ENCODE results near the gene THSD1. TPM values are rescaled to one million over a fixed set of nuclear protein-coding genes. Genes with fewer than 3 reads are reported as not detected.
A peak's percentile ranks its signal among the peaks of the same experiment; 100 is the strongest.
"Not testable (repeated sequence)": the region's sequence is repeated elsewhere in the genome, so short reads cannot be mapped to it uniquely, and the experiment has no call there.

The THSD1 gene
- total and polyA plus RNA-seq, 2 donors (not counting 1 experiment from before 2014, with no cell fraction given): 5.2 to 9.1 TPM

- H3K36me3 ChIP-seq (ENCODE audit: control insufficient read depth, insufficient read depth, low read length): no peaks in the 10 kb centered on the region
- H4K20me1 ChIP-seq (ENCODE audit: control insufficient read depth, extremely low read depth, insufficient read depth, low read length): no peaks in the 10 kb centered on the region
- peak overlapping the region; percentile 71 for H3K27ac ChIP-seq (ENCODE audit: insufficient read depth, low read length)
- no peak overlapping the region for H2AFZ ChIP-seq (ENCODE audit: low read length)
- H3K79me2 ChIP-seq (ENCODE audit: control insufficient read depth, insufficient read depth, low read length): no peaks in the 10 kb centered on the region
- no peak for DNase-seq (ENCODE audit: low read depth in 2 of 2)
- H3K9me3 ChIP-seq (ENCODE audit: control insufficient read depth, insufficient read depth, low read depth, low read length): no peaks in the 10 kb centered on the region
- H3K4me3 ChIP-seq (replicated peaks in 1 of 4; ENCODE audit: control extremely low read depth in 1 of 4, insufficient read depth in 1 of 4, low read depth in 3 of 4, low read length in 4 of 4): no peak overlapping the region
- peak overlapping the region; percentile 9 for H3K4me2 ChIP-seq (ENCODE audit: extremely low read depth, insufficient read depth, low read length)
- H3K27me3 ChIP-seq (ENCODE audit: control insufficient read depth, insufficient read depth, low read length): no peaks in the 10 kb centered on the region
- peaks cover 13% of the 10 kb centered on the region for H3K4me1 ChIP-seq (ENCODE audit: control insufficient read depth, extremely low read depth, insufficient read depth, low read length)
- TF ChIP-seq CTCF (conservative IDR thresholded peaks at IDR 0.05 in 1 of 2, IDR thresholded peaks at IDR 0.05 in 1 of 2; ENCODE audit: low read depth in 1 of 2, low read length in 2 of 2) (no peak), EZH2 (IDR thresholded peaks at IDR 0.05; ENCODE audit: low read length, missing control alignments) (no peak)
- no peak overlapping the region for H3K9ac ChIP-seq (ENCODE audit: insufficient read depth, low read length)
Measured at GRCh38 chr13:52412128-52412527, 6.2 kb upstream of the THSD1 start.

GRCh38 chr13:52411629-52412028 lies 5.7 kb upstream of the THSD1 start:
- TF ChIP-seq EZH2 (IDR thresholded peaks at IDR 0.05; ENCODE audit: low read length, missing control alignments) (no peak), CTCF (conservative IDR thresholded peaks at IDR 0.05 in 1 of 2, IDR thresholded peaks at IDR 0.05 in 1 of 2; ENCODE audit: low read depth in 1 of 2, low read length in 2 of 2) (no peak)
- Histone ChIP-seq H2AFZ (ENCODE audit: low read length) (no peak overlapping the region), H3K27ac (ENCODE audit: insufficient read depth, low read length) (peak overlapping the region; percentile 71), H4K20me1 (ENCODE audit: control insufficient read depth, extremely low read depth, insufficient read depth, low read length) (no peaks in the 10 kb centered on the region), H3K4me2 (ENCODE audit: extremely low read depth, insufficient read depth, low read length) (peak overlapping the region; percentile 32), H3K79me2 (ENCODE audit: control insufficient read depth, insufficient read depth, low read length) (no peaks in the 10 kb centered on the region), H3K36me3 (ENCODE audit: control insufficient read depth, insufficient read depth, low read length) (no peaks in the 10 kb centered on the region), H3K27me3 (ENCODE audit: control insufficient read depth, insufficient read depth, low read length) (no peaks in the 10 kb centered on the region), H3K4me1 (ENCODE audit: control insufficient read depth, extremely low read depth, insufficient read depth, low read length) (peaks cover 13% of the 10 kb centered on the region), H3K9me3 (ENCODE audit: control insufficient read depth, insufficient read depth, low read depth, low read length) (no peaks in the 10 kb centered on the region), H3K9ac (ENCODE audit: insufficient read depth, low read length) (no peak overlapping the region), H3K4me3 (replicated peaks in 1 of 4; ENCODE audit: control extremely low read depth in 1 of 4, insufficient read depth in 1 of 4, low read depth in 3 of 4, low read length in 4 of 4) (no peak overlapping the region)
- peak; percentile 49 to 92 for DNase-seq (ENCODE audit: low read depth in 2 of 2)

- not testable (repeated sequence) for H3K4me2 ChIP-seq (ENCODE audit: extremely low read depth, insufficient read depth, low read length); H3K9me3 ChIP-seq (ENCODE audit: control insufficient read depth, insufficient read depth, low read depth, low read length)
Measured at GRCh38 chr13:52408071-52408658, 2.2 kb upstream of the THSD1 start.

GRCh38 chr13:52407436-52407835 lies 1.5 kb upstream of the THSD1 start:
- not testable (repeated sequence) for H2AFZ ChIP-seq (ENCODE audit: low read length); H3K79me2 ChIP-seq (ENCODE audit: control insufficient read depth, insufficient read depth, low read length); H3K27ac ChIP-seq (ENCODE audit: insufficient read depth, low read length); H4K20me1 ChIP-seq (ENCODE audit: control insufficient read depth, extremely low read depth, insufficient read depth, low read length); H3K4me1 ChIP-seq (ENCODE audit: control insufficient read depth, extremely low read depth, insufficient read depth, low read length); H3K36me3 ChIP-seq (ENCODE audit: control insufficient read depth, insufficient read depth, low read length); DNase-seq (ENCODE audit: low read depth in 2 of 2); H3K4me2 ChIP-seq (ENCODE audit: extremely low read depth, insufficient read depth, low read length); H3K27me3 ChIP-seq (ENCODE audit: control insufficient read depth, insufficient read depth, low read length); H3K4me3 ChIP-seq (replicated peaks in 1 of 4; ENCODE audit: control extremely low read depth in 1 of 4, insufficient read depth in 1 of 4, low read depth in 3 of 4, low read length in 4 of 4); H3K9me3 ChIP-seq (ENCODE audit: control insufficient read depth, insufficient read depth, low read depth, low read length); H3K9ac ChIP-seq (ENCODE audit: insufficient read depth, low read length)

More at GRCh38 chr13:52408071-52408658, 2.2 kb upstream of the THSD1 start:
- not testable (repeated sequence) for H3K9ac ChIP-seq (ENCODE audit: insufficient read depth, low read length); H3K27me3 ChIP-seq (ENCODE audit: control insufficient read depth, insufficient read depth, low read length); H3K4me3 ChIP-seq (replicated peaks in 1 of 4; ENCODE audit: control extremely low read depth in 1 of 4, insufficient read depth in 1 of 4, low read depth in 3 of 4, low read length in 4 of 4); H3K36me3 ChIP-seq (ENCODE audit: control insufficient read depth, insufficient read depth, low read length); H3K27ac ChIP-seq (ENCODE audit: insufficient read depth, low read length); DNase-seq (ENCODE audit: low read depth in 2 of 2); H2AFZ ChIP-seq (ENCODE audit: low read length); H4K20me1 ChIP-seq (ENCODE audit: control insufficient read depth, extremely low read depth, insufficient read depth, low read length); H3K4me1 ChIP-seq (ENCODE audit: control insufficient read depth, extremely low read depth, insufficient read depth, low read length); H3K79me2 ChIP-seq (ENCODE audit: control insufficient read depth, insufficient read depth, low read length)

Data from fibroblast of lung (primary cell).